NCI-H748 (cell line): Measurements from ENCODE around the gene ACTN4.
"Not testable (repeated sequence)": the region's sequence is repeated elsewhere in the genome, so short reads cannot be mapped to it uniquely, and the experiment has no call there.

Experiments used
- DNase-seq: peaks from one replicate; lab custom pipeline; 2025; ENCODE audit not compliant: unreplicated experiment; lab: John Stamatoyannopoulos, UW

ACTN4 gene

DNA sequence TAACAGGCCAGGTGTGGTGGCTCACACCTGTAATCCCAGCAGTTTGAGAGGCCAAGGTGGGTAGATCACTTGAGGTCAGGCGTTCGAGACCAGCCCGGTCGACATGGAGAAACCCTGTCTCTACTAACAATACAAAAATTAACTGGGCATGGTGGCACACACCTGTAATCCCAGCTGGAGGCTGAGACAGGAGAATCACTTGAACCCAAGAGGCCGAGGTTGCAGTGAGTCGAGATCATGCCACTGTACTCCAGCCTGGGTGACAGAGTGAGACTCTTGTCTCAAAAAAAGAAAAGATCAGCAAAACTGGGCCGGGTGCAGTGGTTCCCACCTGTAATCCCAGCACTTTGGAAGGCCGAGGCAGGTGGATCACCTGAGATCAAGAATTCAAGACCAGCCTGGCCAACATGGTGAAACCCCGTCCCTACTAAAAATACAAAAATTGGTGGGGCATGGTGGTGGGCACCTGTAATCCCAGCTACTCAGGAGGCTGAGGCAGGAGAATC, 114.5 kb downstream of the ACTN4 start:
- DNase-seq = not testable (repeated sequence)

DNA sequence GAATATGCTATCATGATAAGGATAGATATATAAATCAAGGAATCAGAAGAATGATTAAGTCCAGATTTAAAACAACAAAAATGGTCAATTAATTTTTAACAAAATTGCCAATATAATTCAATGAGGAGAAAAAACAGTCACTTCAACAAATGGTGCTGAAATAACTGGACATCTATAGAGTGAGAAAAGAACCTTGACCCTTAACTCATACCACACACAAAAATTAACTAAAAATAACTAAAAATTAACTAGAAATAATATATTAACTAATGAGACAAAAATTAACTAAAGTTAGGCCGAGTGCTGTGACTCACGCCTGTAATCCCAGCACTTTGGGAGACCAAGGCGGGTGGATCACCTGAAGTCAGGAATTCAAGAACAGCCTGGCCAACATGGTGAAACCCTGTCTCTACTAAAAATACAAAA, 116.4 kb downstream of the ACTN4 start:
- DNase-seq = no peak

DNA sequence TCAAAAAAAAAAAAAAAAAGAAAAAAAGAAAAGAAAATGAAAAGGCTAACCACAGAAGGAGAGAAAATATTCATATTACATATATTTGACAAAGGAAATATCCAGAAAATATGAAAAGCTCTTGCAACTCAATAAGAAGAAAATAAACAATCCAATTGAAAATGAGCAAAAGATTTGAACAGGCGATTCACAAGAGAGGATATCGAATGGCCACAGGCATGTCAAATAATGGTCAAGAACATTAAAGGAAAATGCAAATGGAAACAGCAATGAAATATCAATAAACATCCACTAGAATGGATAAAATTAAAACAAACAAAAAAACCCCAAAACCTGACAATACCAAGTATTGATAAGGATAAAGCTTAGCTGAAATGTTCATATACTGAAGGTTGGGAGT, 117.8 kb downstream of the ACTN4 start:
- DNase-seq = no peak

DNA sequence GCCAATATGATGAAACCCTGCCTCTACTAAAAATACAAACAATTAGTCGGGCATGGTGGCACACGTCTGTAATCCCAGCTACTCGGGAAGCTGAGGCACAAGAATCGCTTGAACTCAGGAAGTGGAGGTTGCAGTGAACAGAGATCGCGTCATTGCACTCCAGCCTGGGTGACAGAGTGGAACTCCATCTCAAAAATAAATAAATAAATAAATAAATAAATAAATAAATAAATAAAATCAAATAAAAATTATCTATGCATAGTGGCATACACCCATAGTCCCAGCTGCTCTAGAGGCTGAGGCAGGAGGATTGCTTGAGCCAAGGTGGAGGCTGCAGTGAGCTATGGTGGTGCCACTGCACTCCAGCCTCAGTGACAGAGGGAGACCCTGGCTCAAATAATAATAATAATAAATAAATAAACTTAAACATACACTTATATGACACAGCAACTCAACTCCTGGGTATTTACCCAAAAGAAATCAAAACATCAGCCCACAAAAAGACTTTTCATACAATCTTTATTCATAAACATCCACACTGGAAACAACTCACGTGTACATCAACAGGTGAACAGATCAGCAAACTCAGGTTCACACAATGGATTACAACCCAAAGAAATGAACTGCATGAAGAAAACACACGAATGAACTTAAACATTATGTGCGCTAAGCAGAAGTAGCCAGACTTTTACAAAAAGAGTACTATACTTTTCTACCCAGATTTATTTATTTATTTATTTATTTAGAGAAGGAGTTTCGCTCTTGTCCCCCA, 119.0 kb downstream of the ACTN4 start:
- DNase-seq = no peak

DNA sequence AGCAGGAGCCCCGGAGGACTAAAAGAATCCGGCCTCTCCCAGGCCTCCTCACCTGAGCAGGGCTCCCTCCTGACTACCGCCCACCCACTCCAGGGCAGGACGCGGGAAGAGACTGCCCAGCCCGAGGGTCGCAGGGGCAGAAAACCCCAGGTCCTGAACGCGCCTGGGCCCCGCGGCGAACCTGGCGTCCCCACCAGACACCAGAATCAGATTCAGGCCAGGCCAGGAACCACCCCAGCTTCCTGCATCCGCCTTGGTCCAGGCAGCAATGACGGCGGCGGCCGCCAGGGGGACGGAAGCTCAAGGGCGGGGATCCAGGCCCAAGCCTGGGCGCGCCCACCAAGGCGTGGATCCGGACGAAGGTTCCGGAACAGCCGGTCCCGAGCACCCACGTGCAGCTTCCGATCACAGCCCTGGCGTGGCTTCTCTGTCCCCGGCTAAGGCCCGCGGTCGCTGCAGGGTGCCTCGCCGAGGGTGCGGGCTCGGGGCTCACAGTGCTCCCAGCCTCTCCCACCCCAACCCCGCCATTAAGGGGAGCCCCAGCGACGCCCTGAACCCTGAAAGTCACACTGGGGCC, 122.3 kb downstream of the ACTN4 start:
- DNase-seq = peak; percentile 35

DNA sequence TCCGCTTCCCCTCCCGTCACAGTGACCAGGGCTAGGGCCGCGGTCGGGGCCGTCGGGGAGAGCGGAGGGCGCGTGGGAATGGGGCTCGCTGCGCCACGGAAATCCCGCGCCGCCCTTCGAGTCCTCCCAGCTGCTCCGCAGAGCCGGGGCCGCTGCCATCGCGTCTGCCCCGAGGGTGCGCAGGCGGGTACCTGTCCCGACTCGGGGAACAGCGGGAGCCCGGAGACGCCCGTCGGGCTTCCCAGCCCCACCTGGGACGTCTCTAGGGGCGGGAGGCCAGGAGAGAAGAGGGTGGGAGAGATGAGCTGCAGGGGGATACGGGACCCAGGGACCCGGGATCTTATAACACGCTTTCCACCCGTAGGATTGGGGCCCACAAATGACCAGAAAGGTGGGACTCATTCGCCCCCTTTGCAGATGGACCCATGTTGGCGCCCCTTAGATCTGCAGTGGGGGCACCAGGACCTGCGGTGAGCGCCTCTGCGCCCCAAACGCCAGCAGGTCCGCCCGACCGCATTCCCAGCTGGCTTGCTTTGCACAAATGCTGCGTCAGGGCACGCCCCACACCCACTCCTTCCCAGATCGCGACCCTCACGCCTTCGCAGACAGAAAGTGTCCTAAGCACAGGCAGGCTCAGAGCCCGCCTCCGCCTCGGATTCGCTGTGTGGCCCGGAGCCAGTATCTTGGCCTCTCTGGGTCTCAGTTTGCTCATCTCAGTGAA, 122.9 kb downstream of the ACTN4 start:
- not testable (repeated sequence) for DNase-seq

DNA sequence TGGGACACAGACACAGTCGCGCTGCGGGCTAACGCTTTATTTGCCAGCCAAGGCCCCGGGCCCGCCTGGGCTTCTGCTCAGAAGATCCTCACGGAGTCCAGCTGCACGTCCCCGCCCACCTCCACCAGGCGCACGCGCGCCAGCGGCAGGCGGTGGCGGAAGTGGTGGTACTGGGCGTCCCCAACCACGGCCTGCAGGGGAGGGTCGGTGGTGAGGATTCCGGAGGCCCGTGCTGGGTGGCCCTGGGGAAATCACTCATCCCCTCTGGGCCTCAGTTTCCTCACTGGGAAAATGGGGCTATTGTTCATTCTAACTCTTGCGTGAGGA, 123.5 kb downstream of the ACTN4 start:
- not testable (repeated sequence) for DNase-seq

DNA sequence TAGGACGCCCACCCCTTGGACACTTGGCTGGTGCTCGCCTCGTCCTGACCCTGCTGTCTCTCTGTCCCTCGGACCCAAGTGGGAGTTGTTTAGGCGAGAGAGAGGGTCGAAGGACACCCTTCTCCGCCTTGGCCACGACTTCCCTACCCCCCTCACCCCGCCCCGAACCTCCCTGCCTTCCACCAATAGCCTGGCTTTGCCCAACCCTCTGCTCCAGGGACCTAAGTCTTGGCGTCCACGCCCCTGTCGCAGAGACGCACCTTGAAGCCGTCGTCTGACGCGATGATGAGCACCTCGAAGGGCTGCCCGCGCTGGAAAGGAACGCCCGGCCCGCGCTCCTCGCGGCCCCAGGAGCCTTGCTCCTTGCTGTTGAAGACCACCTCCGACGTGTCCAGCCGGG, 124.1 kb downstream of the ACTN4 start:
- DNase-seq = not testable (repeated sequence)

DNA sequence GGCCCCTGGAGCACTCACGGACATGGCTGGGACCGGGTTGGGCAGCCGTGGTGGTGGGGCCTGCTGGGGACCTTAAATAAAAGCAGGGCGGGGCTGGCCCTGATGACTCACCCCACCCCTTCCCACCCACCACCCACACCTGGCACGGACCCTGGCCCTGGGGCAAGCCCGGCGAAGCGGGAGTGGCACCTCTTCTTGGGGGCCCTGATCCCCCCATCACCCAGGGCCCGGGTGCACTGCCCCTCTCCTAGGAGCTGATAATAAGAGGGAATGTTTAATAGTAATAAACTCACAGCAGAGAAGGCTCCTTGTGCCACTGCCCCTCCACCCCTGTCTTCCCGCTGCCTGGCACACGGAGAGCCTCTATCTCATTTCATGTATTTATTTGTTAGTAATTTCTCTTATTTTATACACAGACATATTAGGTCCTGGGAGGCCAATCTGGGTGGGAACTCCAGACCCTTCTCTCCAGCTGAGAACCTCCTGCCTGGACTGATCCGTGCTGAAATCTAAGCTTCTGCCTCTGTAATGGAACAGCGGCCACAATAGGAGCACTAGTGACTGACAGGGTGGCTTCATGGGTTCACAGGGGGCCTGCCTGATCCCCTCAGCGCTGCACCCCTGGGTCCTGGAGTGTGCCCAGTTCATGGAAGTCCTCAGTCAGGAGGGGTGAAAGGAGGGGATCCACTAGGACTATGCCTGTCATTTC, 126.2 kb downstream of the ACTN4 start, which contains the start of gene LGALS7:
LGALS7 (minus strand) TSS at position 49 of the 709 bp plus-strand sequence; CDS start at position 24, 25 bp downstream.
- DNase-seq = no peak

DNA sequence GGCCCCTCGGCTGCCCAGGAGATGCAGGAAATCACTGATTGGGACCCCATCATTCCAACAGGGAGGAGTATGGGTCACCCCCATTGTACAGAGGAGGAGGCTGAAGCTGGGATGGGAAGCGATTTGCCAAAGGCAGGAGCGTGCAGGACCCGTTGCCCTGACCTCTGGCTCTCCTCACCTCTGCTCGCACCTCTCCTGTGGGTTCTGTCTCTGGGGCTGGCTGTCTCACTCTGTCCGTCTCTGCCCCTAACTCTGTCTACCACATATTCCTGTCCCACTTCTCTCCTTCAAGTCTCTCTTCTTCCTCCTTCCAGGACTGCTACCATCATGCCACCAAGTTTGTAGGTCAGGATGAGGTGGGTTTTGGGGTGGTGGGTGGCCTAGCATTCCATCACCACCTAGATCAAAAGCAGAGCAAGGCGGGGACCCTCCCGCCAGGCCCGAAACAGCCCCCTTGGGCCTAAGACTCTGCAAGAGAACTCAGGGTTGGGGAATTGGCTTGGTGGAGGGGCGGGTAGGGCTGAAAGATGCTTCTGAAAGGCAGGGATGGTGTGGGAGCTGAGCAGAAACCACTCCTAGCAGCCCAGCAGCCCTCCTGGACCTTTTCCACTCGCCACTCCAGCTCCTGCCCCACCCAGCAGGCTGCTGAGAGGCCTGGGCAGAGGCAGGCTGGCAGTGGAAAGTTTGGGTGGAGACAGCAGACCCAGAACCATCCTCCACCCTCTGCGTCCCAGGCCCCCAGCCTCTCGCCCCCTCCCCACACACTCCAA, 126.9 kb downstream of the ACTN4 start:
- DNase-seq = no peak

DNA sequence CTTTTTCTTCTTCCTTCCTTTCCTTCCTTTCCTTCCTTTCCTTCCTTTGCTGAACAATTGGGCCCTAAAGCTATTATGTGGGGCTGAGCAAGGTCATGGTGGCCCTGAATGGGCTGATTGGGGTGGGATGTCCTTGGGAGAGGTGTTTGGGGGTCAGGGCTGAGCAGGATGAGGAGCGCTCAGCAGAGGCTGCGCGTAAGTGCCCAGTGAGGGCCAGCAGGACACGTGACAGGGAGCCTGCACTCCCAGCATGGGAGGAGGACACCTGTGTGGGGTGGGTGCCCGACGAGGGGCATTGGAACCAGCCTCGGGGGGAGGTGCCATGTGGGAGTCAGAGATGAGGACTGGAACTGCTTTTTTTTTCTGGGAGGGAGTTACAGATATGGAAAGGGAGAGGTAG, 131.3 kb downstream of the ACTN4 start:
- no peak for DNase-seq

DNA sequence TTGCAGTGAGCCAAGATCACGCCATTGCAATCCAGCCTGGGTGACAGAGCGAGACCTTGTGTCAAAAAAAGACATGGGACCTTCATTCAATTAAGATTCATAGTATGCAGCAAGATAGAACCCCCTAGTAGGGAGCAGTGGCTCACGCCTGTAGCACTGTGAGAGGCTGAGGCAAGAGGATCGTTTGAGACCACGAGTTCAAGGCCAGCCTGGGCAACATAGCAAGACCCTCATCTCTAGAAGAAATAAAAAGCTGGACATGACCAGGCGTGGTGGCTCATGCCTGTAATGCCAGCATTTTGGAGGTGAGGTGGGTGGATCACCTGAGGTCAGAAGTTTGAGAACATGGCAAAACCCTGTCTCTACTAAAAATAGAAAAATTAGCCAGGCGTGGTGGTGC, 133.0 kb downstream of the ACTN4 start:
- no peak for DNase-seq

DNA sequence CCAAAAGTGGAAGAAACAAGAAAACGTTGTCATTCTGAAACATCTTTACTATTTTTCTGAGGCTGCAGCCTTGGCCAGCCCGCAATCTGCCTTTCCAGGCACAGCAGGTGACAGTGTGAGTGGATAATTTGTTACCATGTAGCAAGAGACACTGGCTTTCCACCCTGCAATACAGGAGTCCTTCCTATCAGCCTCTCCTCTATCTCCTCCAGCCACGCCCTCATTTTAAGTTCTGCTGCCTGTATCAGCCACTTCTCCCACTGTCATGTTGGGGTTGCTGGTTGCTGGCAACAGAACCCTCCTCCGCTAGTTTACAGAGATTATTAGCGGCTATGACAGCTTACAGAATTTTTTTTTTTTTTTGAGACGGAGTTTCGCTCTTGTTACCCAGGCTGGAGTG, 133.6 kb downstream of the ACTN4 start:
- peak; percentile 53 for DNase-seq
